Stimulated activated CD4-positive, alpha-beta T cell treated with anti-CD3 and anti-CD28 coated beads, TNF-alpha, amount 100 ng/mL, for 4 hours (primary cell): ENCODE measurements around the gene GSTO2.

Experiments used
- DNase-seq, 3 experiments: peaks; one replicate each; pipeline ENCODE4 v3.0.0-alpha.2; 2020; ENCODE audit warnings: low read depth in 3 of 3

GSTO2 gene

GRCh38 chr10:104325436-104326435 lies 56.8 kb downstream of the GSTO2 start:
- no peak for DNase-seq

DNA sequence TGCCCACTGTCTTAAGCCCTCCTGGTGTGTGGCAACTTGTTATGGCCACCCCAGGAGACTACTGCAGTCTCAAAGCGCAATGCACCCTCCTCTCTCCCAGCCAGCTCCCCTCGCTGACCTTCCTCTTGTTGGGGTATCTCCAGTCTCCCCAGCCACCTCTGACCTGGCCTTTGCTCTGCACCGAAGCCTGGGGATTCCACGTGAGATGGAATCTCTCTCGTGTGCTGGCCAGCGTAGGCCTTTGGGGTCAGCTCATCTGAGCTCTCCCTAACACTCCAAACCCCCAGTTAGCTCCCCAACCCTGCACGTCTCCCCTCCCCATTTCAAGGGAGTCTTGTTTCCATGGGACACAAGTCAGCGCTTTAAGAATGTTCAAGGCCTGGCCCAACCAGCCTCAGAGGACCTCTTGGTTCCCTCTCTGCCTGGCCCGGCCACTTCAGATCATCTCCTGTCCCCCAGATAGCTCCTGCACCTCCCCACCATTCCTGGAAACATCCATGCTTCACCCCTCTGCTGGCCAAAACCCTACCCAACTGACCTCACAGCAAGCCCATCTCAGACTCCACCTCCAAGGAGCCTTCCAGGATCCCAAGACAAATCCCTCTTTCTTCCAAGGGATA lies 58.1 kb downstream of the GSTO2 start:
- DNase-seq: no peak

- DNase-seq: no peak
These were observed 59.0 kb downstream of the GSTO2 start for GRCh38 chr10:104327745-104328645.

DNA sequence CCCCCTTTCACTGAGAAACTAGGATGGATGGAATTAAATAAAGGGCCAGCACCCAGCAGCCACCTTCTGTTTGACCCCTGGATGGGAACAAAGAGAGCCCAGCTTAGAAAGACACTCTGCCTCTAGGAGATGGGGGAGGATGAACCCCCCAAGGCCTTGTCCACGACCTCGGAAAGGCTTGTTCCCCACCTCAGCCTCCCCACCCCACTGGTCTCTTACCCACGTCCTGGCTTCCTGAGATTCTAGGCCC lies 59.6 kb downstream of the GSTO2 start:
- DNase-seq: no peak

DNA sequence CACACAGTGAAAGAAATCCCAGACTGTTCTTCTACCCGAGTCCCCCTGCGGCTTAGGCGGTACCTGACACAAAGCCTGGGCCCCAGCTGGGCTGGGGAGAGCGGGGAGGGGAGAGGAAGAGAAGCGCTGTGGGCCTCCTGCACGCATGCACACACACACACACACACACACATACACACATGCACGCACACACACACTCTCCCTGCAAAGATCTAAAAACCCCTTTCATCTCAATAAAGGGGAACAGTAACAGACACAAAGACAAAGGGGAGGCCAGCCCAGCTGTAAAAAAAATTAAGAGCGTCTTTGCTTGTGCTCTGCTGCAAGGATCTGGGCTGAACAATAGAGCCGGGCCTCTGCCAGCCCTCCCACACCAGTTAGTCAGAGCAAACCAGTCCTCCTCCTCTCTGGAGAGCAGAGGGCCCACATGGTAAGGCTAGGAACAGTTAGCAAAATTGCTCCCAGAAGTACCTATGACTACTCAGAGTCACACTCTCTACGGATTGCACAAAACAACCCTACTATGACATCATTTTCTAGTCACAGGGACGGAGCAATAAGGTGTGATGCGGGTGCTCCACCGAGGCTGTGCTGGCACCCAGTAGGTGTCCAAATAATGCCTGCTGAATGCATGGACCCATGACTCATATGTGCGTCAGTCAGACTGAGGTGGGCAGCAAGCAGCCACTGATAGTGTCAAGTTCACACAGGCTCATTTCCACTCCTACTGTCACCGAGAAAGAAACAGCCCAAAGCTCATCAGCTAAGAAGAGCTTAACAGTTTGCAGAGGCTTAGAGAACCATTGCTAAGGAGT lies 60.1 kb downstream of the GSTO2 start:
- peak in 2 of 3 experiments; percentile 60 to 61 for DNase-seq

GRCh38 chr10:104329735-104330134 lies 60.8 kb downstream of the GSTO2 start:
- no peak for DNase-seq

GRCh38 chr10:104330168-104331110 lies 61.5 kb downstream of the GSTO2 start:
- no peak for DNase-seq

- no peak for DNase-seq
These were observed 62.3 kb downstream of the GSTO2 start for GRCh38 chr10:104331208-104331838.

DNA sequence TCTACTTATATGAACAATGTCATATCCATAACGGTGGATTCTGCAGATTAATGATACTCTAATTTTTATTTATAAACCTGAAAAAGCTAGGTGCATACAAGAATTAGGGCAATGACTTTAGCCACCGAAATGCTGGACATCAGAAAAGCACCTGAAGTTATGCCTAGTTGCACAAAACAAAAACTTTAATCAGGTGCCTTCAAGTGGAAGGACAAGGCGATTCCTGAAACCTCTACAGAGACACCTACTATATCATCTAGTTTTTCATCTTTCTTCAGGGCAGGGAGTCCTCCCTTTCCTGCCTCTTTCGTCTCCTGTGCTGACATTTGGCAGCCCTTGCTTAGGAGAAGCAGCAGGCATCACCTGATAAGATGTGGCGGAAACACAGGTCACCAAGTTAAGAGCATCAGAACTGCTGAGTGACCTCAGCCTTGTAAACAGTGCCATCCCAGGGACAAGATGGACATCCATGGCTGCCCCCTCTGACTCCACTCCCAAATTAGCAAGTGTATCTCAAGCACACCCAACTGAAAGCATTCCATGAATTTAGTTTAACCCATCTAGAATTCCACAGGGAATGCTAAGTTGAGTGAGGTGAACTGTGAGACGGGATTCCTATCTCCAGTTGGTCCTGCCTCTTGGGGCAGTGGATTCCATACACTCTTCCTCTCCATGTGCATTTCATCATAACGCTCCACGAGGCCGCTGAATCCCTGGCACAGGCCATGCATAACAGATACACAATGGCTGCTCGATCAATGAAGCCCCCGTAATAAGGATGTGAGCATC lies 63.5 kb downstream of the GSTO2 start:
- DNase-seq: no peak

DNA sequence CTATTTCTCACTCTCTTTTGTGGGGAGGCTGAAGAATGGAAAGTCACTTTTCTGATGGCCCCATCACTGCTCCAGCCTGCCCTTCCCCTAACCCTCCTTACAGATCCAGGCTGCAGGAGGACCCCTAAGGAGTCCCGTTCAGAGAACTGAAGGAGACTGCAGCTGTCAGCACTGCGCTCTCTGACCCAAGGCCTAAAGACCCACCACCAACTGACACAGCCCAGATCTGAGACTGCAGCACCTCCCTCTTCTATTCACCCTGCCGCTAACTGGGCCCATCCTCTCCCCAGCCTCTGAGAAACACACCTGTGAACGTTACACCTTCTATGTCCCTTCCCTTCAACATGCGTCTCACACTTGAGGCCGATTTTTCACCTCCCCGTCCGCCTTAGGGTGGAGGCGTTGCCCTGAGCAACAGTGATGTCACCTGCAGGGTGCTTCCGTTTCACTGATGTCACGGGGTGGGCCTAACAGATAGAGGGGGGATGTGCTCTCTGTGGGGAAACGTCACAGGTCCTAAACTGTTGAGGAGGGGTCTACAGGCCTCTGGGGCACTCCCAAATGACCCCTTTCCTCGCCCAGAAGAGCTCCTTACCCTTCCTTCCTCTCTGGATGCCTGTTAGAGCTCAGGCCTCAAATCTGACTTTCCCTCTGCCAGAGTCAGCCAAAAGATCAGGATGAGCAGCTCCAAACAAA lies 64.2 kb downstream of the GSTO2 start:
- DNase-seq: peak in 1 of 3 experiments; percentile 44

DNA sequence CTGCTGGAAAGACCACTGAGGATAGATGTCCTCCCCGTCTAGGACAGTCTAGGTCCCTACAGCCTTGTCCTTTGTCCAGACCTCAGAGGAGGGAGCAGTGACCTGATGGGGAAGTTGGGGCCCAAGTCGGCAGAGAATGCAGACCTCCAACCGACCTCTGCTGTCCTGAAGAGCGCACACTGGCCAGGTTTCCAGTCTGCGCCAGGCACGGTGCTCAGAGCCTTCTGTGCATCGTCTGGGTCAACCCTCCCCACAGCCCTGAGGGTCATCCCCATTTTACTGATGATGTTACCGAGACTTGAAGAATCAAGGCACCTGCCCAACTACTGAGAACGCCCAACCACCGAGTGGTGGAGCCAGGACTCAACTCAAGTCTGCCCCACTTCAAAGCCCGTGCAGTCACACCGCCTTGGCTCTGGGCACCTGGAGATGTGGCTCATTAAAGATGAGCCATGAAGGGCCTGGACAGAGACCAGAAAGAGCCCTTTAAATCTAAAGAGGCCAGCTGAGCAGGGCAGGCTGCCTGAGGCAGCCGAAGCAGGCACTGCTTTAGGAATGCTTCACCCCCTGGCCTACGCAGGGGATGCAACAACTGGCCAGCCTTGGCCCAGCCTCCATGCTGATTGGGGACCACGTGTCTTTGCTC lies 64.9 kb downstream of the GSTO2 start:
- DNase-seq: no peak

GRCh38 chr10:104334561-104334960 lies 65.6 kb downstream of the GSTO2 start:
- no peak for DNase-seq

DNA sequence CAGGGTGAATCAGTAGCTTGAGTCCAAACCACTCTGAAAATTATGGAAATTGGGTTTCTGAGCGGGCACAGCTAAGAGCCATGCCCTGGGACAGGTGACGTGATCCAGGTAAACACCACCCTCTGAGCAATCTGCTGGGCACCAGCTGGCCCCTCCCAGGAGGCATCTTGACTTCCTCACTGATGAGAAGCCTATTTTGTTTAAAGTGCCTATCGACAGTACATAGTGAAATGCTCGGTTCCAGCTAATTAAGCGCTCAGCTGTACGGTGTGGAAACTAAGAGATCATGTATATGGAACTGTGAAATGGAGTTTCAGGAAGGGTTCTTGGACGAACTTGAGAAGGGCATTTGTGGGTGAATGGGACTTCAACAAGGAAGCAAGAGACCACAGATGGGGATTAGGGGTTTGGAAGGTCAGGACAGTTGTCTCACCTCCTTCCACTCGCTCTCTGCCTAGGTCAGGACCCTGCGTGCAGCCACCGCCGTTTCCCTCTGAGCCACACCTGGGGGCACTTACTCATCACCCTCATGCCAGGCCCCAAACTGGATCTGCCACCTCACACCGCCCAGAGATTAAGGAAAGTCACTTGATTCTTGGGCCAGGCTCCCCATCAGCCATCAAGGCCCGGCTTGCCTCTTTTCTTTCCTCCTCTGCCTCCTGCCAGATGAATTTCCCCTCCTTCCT lies 66.1 kb downstream of the GSTO2 start:
- DNase-seq: no peak

GRCh38 chr10:104336821-104337467 lies 68.0 kb downstream of the GSTO2 start:
- DNase-seq: no peak

DNA sequence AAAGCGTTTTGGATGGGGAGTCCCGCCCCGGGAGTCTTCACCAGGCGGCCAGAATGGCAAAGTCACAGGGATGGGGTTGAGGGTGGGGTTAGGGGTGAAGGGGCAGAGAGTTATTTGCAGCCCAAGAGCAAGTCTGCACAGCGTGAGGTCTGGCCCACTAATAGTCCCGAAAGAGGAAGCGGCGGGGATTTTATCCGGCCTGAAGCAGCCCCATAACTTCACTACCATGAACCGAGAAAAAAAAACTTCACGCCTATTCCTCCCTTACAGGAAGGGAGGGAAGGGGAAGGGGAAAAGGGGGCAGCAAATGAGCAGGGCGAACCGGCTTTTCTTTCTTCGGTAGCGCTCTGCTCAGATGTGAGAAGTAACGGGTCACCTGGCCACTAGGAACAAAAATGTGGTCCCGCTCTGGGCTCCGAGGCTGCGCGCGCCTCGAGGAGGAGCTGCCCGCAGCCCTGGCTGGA lies 68.6 kb downstream of the GSTO2 start:
- DNase-seq: no peak

- peak; percentile 45 to 58 (median 57) for DNase-seq
These were observed 69.2 kb downstream of the GSTO2 start, which contains the start of gene ITPRIP for GRCh38 chr10:104337985-104338735. TSS of gene ITPRIP (minus strand) at chr10:104338465. CDS start at chr10:104316051, 22,414 bp downstream.
